ENCODE data around the gene ZCCHC14.

Gene ZCCHC14

DNA sequence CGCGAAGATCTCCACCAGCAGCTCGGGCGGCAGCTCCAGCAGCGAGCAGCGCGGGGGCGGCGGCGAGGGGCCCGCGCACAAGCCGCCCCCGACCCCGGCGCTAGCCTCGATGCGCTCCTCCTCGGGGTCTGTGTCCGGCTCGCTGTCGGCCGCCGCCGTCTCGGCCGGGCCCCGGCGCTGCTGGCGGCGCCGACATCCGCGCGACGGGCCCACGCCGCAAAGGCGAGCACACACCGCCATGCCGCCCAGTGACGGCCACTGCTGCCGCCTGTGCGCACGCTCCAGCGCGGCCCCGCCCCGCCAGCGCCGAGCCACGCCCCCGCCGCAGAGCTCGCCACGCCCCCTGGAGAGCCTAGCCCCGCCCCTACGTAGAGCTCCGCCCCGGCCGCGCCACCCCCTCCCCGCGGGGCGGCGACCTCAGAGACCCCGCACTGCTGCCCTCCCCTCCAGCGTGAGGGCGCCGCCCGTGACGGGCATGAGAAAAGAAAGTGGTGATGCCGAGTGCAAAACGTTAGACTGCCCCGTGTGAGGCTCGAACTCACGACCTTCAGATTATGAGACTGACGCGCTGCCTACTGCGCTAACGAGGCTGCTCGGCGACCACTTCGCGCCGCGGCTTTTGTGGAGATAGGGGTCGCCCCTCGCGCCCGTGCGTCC, 109.2 kb downstream of the ZCCHC14 start, which contains the start of gene FBXO31:
Gene FBXO31 (minus strand): TSS at position 272 of the 657 bp plus-strand sequence. CDS start 32 bp downstream, at position 240.
- Histone ChIP-seq H3K4me3 (ENCODE audit: insufficient read depth, low read length, poor library complexity, severe bottlenecking) (peak within 1 kb of the TSS; percentile 72), H3K9me2 (replicated peaks; ENCODE audit: insufficient read depth, low read length) (no peaks in the 10 kb centered on the region), H3K79me2 (ENCODE audit: insufficient read depth, low read length) (peaks cover 41% of the 10 kb centered on the region), H3K27me3 (ENCODE audit: low read length) (no peaks in the 10 kb centered on the region), H2AFZ (ENCODE audit: low read depth, low read length, severe bottlenecking) (peak within 1 kb of the TSS; percentile 75), H3K27ac (ENCODE audit: low read depth, low read length) (peak within 1 kb of the TSS; percentile 59), H3K9me3 (ENCODE audit: insufficient read depth, low read length) (no peaks in the 10 kb centered on the region), H3F3A (ENCODE audit: insufficient read depth) (peaks cover 19% of the 10 kb centered on the region), H3K4me2 (ENCODE audit: low read depth, low read length, poor library complexity, severe bottlenecking) (peak within 1 kb of the TSS; percentile 71), H3K9ac (ENCODE audit: low read length) (peak within 1 kb of the TSS; percentile 69), H4K20me1 (ENCODE audit: low read depth, low read length) (no peaks in the 10 kb centered on the region), H3K36me3 (ENCODE audit: low read length) (no peaks in the 10 kb centered on the region)
- TF ChIP-seq, protein P1, sequence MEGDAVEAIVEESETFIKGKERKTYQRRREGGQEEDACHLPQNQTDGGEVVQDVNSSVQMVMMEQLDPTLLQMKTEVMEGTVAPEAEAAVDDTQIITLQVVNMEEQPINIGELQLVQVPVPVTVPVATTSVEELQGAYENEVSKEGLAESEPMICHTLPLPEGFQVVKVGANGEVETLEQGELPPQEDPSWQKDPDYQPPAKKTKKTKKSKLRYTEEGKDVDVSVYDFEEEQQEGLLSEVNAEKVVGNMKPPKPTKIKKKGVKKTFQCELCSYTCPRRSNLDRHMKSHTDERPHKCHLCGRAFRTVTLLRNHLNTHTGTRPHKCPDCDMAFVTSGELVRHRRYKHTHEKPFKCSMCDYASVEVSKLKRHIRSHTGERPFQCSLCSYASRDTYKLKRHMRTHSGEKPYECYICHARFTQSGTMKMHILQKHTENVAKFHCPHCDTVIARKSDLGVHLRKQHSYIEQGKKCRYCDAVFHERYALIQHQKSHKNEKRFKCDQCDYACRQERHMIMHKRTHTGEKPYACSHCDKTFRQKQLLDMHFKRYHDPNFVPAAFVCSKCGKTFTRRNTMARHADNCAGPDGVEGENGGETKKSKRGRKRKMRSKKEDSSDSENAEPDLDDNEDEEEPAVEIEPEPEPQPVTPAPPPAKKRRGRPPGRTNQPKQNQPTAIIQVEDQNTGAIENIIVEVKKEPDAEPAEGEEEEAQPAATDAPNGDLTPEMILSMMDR (IDR thresholded peaks at IDR 0.05; ENCODE audit: insufficient read depth, low read length, poor library complexity, severe bottlenecking): no peak
- no peak for TF ChIP-seq EZH2phosphoT487 (conservative IDR thresholded peaks at IDR 0.05; ENCODE audit: low read length)

DNA sequence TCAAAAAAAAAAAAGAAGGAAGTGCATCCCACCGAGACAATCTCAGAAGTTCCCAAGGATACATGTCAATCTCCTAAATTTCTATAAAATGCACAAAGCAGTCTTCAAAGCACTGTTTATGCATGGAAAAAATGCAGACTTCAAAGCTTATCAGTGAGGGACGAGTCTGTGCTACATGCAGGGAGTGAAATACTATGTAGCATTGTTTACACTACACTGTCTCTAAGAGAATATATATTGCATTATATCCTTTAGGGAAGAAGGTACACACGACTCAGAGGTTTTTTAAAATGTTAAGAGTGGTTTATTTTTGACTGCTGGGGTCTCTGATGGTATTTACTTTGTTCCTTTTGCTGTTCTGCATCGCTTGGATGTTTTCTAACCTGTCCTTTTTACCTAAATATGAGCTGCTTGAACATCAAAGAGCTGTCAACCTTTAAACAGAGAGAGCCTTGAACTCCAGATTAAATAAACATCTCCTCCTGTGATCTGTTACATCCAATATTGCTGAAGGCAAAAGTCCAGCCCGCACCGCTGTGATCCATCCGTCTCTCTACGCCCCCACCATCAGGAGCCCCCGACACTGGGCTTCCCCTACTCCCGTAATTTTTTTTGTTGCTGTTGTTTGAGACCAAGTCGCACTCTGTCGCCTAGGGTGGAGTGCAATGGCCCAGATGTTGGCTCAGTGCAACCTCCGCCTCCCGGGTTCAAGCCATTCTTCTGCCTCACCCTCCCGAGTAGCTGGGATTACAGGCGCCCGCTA, 110.6 kb downstream of the ZCCHC14 start:
- Histone ChIP-seq H3K79me2 (ENCODE audit: insufficient read depth, low read length) (peaks cover 53% of the 10 kb centered on the region), H3K9ac (ENCODE audit: low read length) (peak overlapping the region; percentile 69), H4K20me1 (ENCODE audit: low read depth, low read length) (no peaks in the 10 kb centered on the region)

DNA sequence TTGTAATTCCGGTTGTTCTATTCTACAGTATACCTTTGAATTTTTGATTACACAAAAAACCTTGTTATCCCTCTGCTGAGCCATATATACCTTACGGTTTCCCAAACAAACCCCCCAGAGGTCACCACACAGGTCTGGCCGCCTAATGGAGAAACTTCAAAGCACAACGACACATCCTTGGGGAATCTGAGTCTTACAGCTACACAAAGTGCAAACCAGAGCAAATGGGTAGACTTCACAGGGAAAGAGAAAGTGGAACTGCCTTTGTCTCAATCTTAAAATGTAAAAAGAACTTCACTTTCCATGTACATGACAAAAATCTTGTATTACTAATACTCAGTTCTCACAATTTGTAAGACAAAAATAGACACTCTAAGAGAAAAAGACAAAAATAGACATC, 111.9 kb downstream of the ZCCHC14 start:
- no peak overlapping the region for H2AFZ ChIP-seq (ENCODE audit: low read depth, low read length, severe bottlenecking)
- no peaks in the 10 kb centered on the region; the same call in 1 of the 2 replicates for H3K36me3 ChIP-seq (ENCODE audit: low read length)
- TF ChIP-seq, protein P1 (IDR thresholded peaks at IDR 0.05; ENCODE audit: insufficient read depth, low read length, poor library complexity, severe bottlenecking): no peak
- no peak for TF ChIP-seq EZH2phosphoT487 (conservative IDR thresholded peaks at IDR 0.05; ENCODE audit: low read length)
- no peaks in the 10 kb centered on the region for H3K9me3 ChIP-seq (ENCODE audit: insufficient read depth, low read length)
- no peaks in the 10 kb centered on the region for H4K20me1 ChIP-seq (ENCODE audit: low read depth, low read length)
- no peaks in the 10 kb centered on the region for H3K9me2 ChIP-seq (replicated peaks; ENCODE audit: insufficient read depth, low read length)
- peak overlapping the region; percentile 32 for H3K4me2 ChIP-seq (ENCODE audit: low read depth, low read length, poor library complexity, severe bottlenecking)
- no peak overlapping the region for H3K9ac ChIP-seq (ENCODE audit: low read length)
- no peak overlapping the region for H3K4me3 ChIP-seq (ENCODE audit: insufficient read depth, low read length, poor library complexity, severe bottlenecking)
- no peaks in the 10 kb centered on the region for H3K27me3 ChIP-seq (ENCODE audit: low read length)
- peaks cover 66% of the 10 kb centered on the region for H3K79me2 ChIP-seq (ENCODE audit: insufficient read depth, low read length)
- H3K27ac ChIP-seq (ENCODE audit: low read depth, low read length): no peak overlapping the region
- no peaks in the 10 kb centered on the region for H3F3A ChIP-seq (ENCODE audit: insufficient read depth)

More for the DNA sequence above, 110.6 kb downstream of the ZCCHC14 start:
- no peak for TF ChIP-seq EZH2phosphoT487 (conservative IDR thresholded peaks at IDR 0.05; ENCODE audit: low read length)
- TF ChIP-seq, protein P1 (IDR thresholded peaks at IDR 0.05; ENCODE audit: insufficient read depth, low read length, poor library complexity, severe bottlenecking): no peak
- peak overlapping the region; percentile 72 for H3K4me3 ChIP-seq (ENCODE audit: insufficient read depth, low read length, poor library complexity, severe bottlenecking)
- H3K27ac ChIP-seq (ENCODE audit: low read depth, low read length): no peak overlapping the region
- H3K4me2 ChIP-seq (ENCODE audit: low read depth, low read length, poor library complexity, severe bottlenecking): peak overlapping the region; percentile 70
- no peaks in the 10 kb centered on the region for H3K27me3 ChIP-seq (ENCODE audit: low read length)
- no peaks in the 10 kb centered on the region; the same call in 1 of the 2 replicates for H3K36me3 ChIP-seq (ENCODE audit: low read length)
- H3K9me3 ChIP-seq (ENCODE audit: insufficient read depth, low read length): no peaks in the 10 kb centered on the region
- H3F3A ChIP-seq (ENCODE audit: insufficient read depth): peaks cover 7% of the 10 kb centered on the region; the same call in 1 of the 2 replicates
- no peaks in the 10 kb centered on the region for H3K9me2 ChIP-seq (replicated peaks; ENCODE audit: insufficient read depth, low read length)
- no peak overlapping the region for H2AFZ ChIP-seq (ENCODE audit: low read depth, low read length, severe bottlenecking)
